HG02763 (cell line): ENCODE data around the gene VAV3.
"Not testable (repeated sequence)": the region's sequence is repeated elsewhere in the genome, so short reads cannot be mapped to it uniquely, and the experiment has no call there.

ENCODE experiments used
- ATAC-seq: cut with Tn5 transposase; IDR thresholded peaks from one replicate; pipeline ENCODE4 v1.9.1; 2021; ENCODE audit warnings: mild to moderate bottlenecking, moderate library complexity; ENCODE audit not compliant: unreplicated experiment

VAV3 gene

DNA sequence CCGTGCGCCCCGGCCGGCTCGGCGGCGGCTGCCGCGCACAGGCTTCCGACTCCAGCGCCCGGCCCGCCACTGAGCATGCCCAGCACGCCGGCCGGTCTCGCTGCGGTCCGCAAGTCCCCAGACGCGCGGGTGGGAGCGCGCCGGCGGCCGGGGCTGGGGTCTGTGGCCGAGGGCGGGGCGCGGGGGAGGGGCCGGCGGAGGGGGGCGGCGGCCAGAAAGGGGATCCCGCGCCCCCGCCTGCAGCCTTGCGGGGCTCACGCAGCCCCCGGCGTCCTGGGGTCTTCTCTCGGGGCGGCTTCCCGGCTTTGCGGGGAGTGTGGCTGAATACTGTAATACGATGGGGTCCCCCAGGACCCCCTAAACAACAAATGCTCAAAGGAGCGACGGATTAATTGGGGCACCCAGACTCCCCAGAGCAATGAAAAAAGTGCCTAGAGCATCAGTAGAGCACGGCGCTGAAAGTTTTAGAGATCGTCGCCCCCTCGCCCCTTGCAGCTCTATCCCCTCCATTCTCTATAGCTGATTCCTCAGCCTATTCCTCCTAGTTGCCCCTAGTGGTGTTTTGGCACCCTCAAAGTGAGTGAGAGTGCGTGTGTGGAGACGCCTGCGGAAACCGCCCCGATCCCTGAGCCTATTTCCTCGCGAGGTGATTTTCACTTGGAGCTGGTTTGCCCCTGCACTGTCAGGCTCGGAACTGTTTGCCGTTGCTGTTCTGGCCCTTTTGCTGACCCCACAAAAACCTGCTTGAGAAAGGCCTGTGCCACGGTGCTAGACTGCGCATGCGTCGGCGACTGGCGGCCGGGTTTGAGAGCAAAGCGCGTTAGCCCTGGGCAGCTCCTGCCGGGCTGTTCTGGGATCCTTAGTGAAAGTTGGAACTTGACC, at the start of gene VAV3:
VAV3 (minus strand) TSS at position 71 of the 882 bp plus-strand sequence. CDS start 311 bp downstream, outside the sequence.
- no peak for ATAC-seq

DNA sequence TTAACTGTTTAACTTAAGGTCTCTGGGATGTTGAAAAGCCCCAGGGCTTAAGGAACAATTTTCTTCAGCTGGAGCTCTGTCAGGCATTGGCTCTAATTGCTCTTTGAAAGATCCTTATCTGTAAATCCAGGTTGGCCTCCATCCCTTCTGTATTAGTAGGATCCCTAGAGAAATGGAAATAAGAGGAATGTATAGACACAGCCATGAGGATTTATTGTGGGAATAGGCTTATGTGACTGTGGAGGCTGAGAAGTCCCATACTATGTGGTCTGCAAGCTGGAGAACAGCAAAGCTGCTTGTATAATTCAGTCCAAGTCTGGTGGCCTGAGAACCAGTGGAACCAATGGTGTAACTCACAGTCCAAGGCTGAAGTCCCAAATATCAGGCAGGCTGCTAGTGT, 47.6 kb upstream of the VAV3 start:
- ATAC-seq, result no peak

DNA sequence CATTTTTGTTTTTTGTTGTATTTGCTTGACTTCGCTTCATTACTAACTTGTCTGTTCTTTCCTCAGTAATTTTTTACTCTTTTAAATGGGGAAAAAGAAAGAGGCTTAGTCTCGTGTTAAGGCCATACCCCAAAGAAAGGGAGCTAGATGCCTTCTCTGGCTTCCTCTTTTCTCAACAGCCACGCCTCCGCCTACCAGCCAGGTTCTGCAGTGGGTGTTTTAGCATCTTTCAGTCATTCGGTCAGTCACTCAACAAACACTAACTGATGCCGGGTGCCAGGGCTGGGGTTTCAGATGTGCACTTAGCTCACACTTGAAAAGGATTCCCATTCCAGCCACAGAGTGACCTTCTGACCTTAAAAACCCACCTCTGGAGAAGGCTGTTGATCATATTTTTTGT, 46.3 kb upstream of the VAV3 start:
- no peak for ATAC-seq

DNA sequence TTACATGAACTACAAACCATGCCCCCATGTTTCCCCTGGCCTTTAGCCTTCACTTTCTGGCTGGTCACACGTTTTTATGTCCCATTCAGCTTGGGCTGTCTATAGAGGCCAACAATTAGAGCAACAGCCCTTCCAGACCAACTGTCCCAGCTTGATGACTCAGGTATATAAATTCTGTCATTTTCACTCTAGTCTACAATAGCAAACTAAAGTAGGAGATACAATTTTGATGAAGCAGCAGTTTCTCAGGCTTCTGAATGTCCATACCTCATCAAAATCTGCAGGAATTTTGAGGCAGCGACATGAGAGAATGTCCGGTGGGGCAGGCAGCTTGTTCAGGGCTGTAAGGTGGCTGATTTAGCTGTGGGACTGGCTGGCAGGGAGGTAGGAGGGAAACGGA, 45.6 kb upstream of the VAV3 start:
- ATAC-seq, result no peak

DNA sequence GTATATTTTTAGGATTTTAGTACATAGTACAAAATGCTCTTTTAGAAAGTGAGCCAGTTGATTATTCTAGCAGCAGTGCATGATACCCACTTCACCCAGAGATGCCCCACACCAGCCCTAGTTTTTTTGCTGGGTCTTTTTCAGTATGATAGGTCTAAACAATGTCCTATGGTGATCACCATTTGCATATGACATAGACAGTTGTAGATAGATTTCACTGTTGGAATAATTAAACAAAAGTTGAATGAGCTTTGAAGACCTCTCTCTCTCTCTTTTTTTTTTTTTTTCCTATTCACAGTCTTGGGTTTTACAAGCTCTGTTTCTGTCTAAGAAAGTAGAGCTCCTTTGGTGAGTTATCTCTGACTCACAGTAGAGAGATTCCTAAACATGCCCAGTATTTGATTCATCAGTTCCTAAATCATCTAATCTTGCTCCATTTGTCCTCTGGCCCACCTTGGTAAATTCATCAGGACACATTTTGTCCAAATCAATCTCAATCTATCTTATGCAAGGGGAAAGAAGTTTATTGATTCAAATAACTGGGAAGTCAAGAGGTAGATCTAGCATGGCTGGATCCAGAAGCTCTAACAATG, 44.7 kb upstream of the VAV3 start:
- ATAC-seq, result no peak

- ATAC-seq, result no peak
Measured at GRCh38 chr1:108007531-108007930, 42.6 kb upstream of the VAV3 start.

DNA sequence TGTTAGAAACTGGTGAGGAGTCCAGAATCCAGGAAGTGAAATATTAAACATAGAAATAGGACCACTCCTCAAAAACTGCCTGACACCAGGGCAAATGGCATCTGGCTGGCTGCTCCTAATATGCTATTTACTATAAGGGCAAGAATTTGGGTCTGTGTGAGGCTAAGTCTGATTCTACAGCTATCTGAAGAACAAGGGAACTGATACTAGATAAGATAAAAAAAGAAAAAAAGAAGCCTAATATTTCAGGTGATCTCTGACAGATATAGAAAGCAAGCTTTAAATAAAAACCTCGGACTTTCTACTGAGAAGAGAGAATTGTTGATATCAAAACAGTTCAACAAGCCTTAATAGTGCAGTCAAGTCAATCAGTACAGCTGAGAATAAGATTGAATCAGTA, 42.1 kb upstream of the VAV3 start:
- no peak for ATAC-seq

- ATAC-seq, result not testable (repeated sequence)
Measured at GRCh38 chr1:108004919-108005318, 39.9 kb upstream of the VAV3 start.

- no peak for ATAC-seq
Measured at GRCh38 chr1:108000620-108001111, 35.7 kb upstream of the VAV3 start.

- ATAC-seq, result no peak
Measured at GRCh38 chr1:108000184-108000583, 35.2 kb upstream of the VAV3 start.

DNA sequence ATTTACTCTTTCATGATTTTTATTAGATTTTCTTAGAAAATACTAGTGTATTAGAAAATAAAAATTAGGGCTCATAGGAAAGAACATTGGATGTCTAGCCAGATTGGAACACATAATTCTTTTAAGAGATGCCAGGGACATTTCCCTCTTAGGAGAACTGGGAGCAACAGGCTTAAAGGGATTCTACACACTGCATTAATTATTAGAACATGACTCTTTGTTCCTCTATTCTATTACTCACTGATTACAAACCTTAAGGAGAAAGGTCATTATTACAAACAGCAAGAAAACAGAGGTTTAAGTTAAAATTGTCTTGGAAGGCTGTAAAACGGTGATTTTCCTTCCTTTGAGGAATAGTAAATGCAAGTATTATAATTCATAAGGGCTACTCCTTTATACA, 32.9 kb upstream of the VAV3 start:
- no peak for ATAC-seq

GRCh38 chr1:107993920-107994319, 28.9 kb upstream of the VAV3 start:
- no peak for ATAC-seq

DNA sequence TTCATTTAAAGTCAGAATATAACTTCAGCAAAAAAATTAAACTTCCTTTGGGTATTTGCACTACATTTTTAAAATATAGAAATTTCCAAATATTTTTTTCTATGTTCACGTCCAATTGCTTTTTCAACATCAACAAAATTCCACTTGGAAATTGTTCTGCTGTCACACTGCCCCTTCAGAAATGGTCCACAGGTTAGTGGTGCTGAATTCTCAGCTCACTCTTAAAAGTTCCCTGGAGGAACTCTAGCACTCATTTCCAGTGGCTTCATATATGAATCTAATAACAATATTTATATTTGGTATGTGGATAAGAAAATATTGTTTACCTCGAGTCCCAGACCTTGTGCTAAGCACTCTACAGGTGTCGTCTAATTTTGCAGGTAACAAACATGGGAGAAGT, 27.4 kb upstream of the VAV3 start:
- no peak for ATAC-seq

- no peak for ATAC-seq
Measured at GRCh38 chr1:107991371-107992066, 26.5 kb upstream of the VAV3 start.

DNA sequence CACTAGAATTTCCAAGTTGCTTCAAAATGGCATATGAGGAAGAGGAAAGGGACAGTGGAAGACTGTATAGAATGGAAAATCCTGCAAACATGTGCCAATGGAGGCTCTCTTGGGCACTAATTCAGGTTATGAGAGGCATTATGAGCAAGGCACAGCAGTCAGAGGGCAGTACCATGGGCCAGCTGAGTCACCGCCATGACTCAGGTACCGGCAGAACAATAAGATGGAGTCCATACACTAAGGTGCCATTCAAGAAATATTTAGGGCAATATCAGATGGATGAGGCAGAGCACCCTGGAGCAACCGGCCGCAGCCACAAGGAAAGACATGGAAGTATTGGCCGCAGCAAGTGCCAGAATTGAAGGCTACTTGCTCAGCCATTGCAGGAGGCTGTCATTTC, 25.6 kb upstream of the VAV3 start:
- no peak for ATAC-seq

GRCh38 chr1:107981277-107981676, 16.3 kb upstream of the VAV3 start:
- ATAC-seq, result no peak

DNA sequence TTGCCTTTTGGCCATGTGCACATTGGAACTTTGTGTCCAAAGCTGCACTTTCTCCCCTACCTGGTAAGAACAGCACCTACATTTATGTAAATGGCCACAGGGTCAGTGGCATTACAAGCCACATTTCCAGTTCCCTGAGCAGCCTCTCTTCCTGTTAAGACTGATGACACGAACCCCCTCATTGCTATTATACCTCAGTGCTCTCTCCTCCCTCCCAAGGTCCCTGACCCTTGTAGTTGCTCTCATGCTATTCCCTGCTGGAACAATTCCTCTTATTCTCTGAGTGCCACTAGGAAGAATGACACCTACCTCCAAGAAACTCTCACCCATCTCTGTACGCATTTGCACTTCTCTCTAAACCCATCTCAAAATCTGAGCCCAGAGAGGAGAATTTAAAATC, 14.9 kb upstream of the VAV3 start:
- ATAC-seq, result no peak

- no peak for ATAC-seq
Measured at GRCh38 chr1:107979088-107979487, 14.1 kb upstream of the VAV3 start.

DNA sequence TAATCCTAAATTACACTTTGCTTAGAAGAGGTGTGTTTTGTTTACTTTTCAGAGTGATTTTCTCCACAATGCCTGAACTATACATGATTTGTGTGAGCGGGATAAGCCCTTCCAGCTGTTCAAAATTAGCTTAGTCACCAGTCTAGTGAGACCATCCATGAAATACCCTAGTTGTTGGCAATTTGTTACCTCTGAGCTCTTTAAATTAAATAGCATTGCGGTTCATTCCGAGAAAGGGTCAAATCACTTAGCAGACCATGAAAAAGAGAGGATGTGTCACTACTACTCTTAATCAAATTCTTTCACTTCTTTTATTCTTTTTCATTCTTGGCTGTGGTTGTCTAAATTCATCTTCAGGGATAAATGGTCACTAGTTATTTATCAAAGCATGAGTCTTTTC, 11.9 kb upstream of the VAV3 start:
- ATAC-seq, result no peak

DNA sequence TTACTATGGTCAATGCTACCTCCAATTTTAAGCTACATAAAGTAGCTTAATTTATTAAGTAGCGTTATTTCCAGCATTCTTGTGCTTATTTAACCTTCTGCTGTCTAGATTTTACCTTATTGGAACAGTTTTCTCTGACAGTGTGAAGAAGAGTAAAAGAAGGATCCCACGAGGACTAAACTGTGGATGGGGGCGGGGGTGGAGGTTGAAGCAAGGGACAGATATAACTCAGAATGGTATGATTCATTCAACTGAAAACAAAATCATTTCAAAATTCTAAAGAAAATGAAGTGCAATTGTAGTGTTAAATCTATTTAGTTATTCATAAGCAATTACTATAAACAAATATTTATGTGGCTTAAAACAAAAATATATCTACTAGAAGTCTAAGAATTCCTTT, 11.5 kb upstream of the VAV3 start:
- no peak for ATAC-seq

DNA sequence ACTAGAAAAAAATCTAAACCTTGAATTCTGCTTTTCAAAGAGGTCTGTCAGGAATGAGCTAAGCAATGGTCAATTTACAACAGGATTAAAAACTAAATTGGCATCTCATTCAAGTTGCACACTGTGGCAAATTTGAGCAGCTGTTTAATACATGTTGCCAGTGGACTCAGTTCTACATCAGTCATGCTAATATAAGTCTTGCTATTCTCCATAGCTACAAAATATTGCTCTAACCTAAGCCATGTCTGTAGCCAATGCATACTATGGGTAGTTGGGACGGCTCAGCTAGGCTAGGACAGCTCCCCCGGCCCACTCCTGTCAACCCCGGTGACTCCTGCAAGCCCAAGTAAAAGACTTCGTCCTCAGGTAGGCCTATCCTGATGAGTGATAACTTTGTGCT, 10.9 kb upstream of the VAV3 start:
- ATAC-seq, result no peak

DNA sequence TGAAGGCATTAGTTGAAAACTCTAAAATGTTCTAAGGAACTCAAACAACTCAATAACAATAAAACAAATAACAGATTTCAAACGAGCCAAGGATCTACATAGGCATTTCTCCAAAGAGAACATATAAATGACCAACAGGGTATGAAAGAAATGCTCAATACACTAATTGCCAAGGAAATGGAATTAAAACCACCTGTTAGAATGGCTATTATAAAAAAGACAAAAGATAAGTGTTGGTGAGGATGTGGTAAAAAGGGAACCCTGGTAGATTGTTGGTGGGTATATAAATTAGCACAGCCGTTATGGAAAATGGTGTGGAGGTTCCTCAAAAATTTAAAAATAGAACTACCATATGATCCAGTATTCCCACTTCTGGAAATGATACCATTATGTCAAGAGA, 9.1 kb upstream of the VAV3 start:
- ATAC-seq, result no peak
